Non-pigmented ciliary epithelial cell (primary cell): Measurements from ENCODE around the gene RIPOR3.
A peak's percentile ranks its signal among the peaks of the same experiment; 100 is the strongest.

Experiments used
- DNase-seq: peaks from one replicate; pipeline ENCODE4 v3.0.0-alpha.2; 2010; ENCODE audit warnings: low read depth

Gene RIPOR3

GRCh38 chr20:50690650-50691572 is at the start of gene RIPOR3:
Gene RIPOR3 (minus strand): TSS chr20:50691542. CDS start chr20:50691128, 414 bp downstream.
- DNase-seq: no peak

- no peak for DNase-seq
These were observed 46.0 kb upstream of the RIPOR3 start for GRCh38 chr20:50737352-50737751.

- no peak for DNase-seq
These were observed 44.5 kb upstream of the RIPOR3 start for GRCh38 chr20:50735813-50736212.

GRCh38 chr20:50734730-50735679 is 43.7 kb upstream of the RIPOR3 start:
- no peak for DNase-seq

- no peak for DNase-seq
These were observed 42.5 kb upstream of the RIPOR3 start for GRCh38 chr20:50733644-50734349.

- DNase-seq: no peak
These were observed 40.8 kb upstream of the RIPOR3 start for GRCh38 chr20:50731930-50732690.

GRCh38 chr20:50731055-50731929 is 40.0 kb upstream of the RIPOR3 start, which contains the start of gene PARD6B:
Gene PARD6B (plus strand): TSS chr20:50731580. CDS start chr20:50731787, 207 bp downstream.
- peak; percentile 62 for DNase-seq

- no peak for DNase-seq
These were observed 39.4 kb upstream of the RIPOR3 start for GRCh38 chr20:50730765-50731054.

- no peak for DNase-seq
These were observed 38.8 kb upstream of the RIPOR3 start for GRCh38 chr20:50729901-50730764.

GRCh38 chr20:50728981-50729874 is 37.9 kb upstream of the RIPOR3 start:
- no peak for DNase-seq

GRCh38 chr20:50728486-50728980 is 37.2 kb upstream of the RIPOR3 start:
- no peak for DNase-seq

GRCh38 chr20:50727792-50728485 is 36.6 kb upstream of the RIPOR3 start:
- DNase-seq: no peak

- no peak for DNase-seq
These were observed 35.8 kb upstream of the RIPOR3 start for GRCh38 chr20:50726955-50727791.

GRCh38 chr20:50725724-50726005 is 34.3 kb upstream of the RIPOR3 start:
- no peak for DNase-seq

- peak; percentile 95 for DNase-seq
These were observed 33.7 kb upstream of the RIPOR3 start for GRCh38 chr20:50724851-50725723.
